Measurements from ENCODE around the gene ATG2B.

DNA sequence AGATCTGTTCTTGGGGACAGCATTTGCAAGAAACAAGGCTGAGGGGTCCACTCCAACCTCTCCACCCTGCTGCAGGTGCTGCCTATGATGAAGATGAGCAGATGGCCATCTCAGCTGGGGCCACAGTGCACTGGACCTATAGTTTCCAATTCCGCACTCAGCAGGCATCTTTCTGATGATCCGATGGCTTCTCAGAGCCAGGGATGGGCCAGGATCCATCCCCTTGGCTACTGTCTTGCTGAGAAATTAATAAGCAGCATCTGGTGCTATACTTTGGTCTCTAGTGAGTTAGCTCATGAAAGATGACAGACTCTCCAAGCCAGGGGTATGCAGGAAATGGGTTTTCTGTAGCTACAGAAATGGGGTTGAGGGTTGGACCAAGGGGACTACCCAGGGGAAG is 125.5 kb downstream of the ATG2B start:
- TF ChIP-seq, protein P1, sequence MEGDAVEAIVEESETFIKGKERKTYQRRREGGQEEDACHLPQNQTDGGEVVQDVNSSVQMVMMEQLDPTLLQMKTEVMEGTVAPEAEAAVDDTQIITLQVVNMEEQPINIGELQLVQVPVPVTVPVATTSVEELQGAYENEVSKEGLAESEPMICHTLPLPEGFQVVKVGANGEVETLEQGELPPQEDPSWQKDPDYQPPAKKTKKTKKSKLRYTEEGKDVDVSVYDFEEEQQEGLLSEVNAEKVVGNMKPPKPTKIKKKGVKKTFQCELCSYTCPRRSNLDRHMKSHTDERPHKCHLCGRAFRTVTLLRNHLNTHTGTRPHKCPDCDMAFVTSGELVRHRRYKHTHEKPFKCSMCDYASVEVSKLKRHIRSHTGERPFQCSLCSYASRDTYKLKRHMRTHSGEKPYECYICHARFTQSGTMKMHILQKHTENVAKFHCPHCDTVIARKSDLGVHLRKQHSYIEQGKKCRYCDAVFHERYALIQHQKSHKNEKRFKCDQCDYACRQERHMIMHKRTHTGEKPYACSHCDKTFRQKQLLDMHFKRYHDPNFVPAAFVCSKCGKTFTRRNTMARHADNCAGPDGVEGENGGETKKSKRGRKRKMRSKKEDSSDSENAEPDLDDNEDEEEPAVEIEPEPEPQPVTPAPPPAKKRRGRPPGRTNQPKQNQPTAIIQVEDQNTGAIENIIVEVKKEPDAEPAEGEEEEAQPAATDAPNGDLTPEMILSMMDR (conservative IDR thresholded peaks at IDR 0.05; ENCODE audit: low read length), result no peak
- TF ChIP-seq EZH2phosphoT487 (IDR thresholded peaks at IDR 0.05; ENCODE audit: borderline replicate concordance, low read depth, low read length), result no peak

Measured in OCI-LY7 (cell line).